Neural cell (in vitro differentiated cells): Measurements from ENCODE around the gene PKHD1.

ENCODE experiments used
- CTCF ChIP-seq: fragments of 450-650 bp; IDR thresholded peaks from 2 replicates; pipeline ENCODE4 v1.5.1; 2014; ENCODE audit warnings: antibody characterized with exemption, mild to moderate bottlenecking, moderate library complexity; ENCODE audit not compliant: poor library complexity, severe bottlenecking
- EZH2 ChIP-seq: fragments of 200-600, 300-800 bp; shearing (Covaris generic), sonication (generic); IDR thresholded peaks from 2 replicates; pipeline ENCODE4 v1.6.1; 2014; ENCODE audit warnings: antibody characterized with exemption, low read length, borderline replicate concordance, mild to moderate bottlenecking; ENCODE audit not compliant: insufficient read depth, poor library complexity, severe bottlenecking
- POLR2AphosphoS5 ChIP-seq: IDR thresholded peaks from 2 replicates; pipeline ENCODE4 v1.6.1; 2012

GRCh38 chr6:52106994-52107393, 19.6 kb upstream of the PKHD1 start:
- no peak for TF ChIP-seq EZH2
- TF ChIP-seq CTCF: no peak
- no peak for TF ChIP-seq POLR2AphosphoS5
